Measurements from ENCODE around the gene NDUFV2. TPM values are rescaled to one million over a fixed set of nuclear protein-coding genes. Genes with fewer than 3 reads are reported as not detected.

The NDUFV2 gene
- polyA plus RNA-seq, 1 donor (not counting 4 experiments of a cell fraction or from before 2014, with no cell fraction given), result 202 TPM

GRCh38 chr18:9153256-9153655 is 50.8 kb downstream of the NDUFV2 start:
- Histone ChIP-seq H3K4me1 (ENCODE audit: control insufficient read depth, extremely low read depth, insufficient read depth, low read length) (no peaks in the 10 kb centered on the region), H3K36me3 (ENCODE audit: control insufficient read depth in 2 of 2, extremely low read depth in 1 of 2, insufficient read depth in 2 of 2, low read length in 2 of 2) (no peaks in the 10 kb centered on the region), H4K20me1 (ENCODE audit: control insufficient read depth, extremely low read depth, insufficient read depth, low read length) (peaks cover 2% of the 10 kb centered on the region), H3K9me3 (ENCODE audit: control insufficient read depth, low read depth, low read length) (no peaks in the 10 kb centered on the region), H3K27ac (ENCODE audit: control insufficient read depth, insufficient read depth, low read length) (no peak overlapping the region), H2AFZ (ENCODE audit: control insufficient read depth, low read length) (no peak overlapping the region), H3K27me3 (ENCODE audit: control insufficient read depth, extremely low read depth, insufficient read depth, low read length) (no peaks in the 10 kb centered on the region), H3K9me1 (ENCODE audit: control insufficient read depth, extremely low read depth, insufficient read depth, low read length) (no peaks in the 10 kb centered on the region), H3K79me2 (ENCODE audit: control insufficient read depth, insufficient read depth, low read length) (peaks cover 85% of the 10 kb centered on the region), H3K4me3 (ENCODE audit: control insufficient read depth in 2 of 3, extremely low read depth in 1 of 3, insufficient read depth in 2 of 3, low read depth in 1 of 3, low read length in 3 of 3) (no peak overlapping the region), H3K9ac (ENCODE audit: control insufficient read depth, extremely low read depth, insufficient read depth, low read length) (no peak overlapping the region), H3K4me2 (ENCODE audit: control insufficient read depth, extremely low read depth, insufficient read depth, low read depth, low read length) (no peak overlapping the region)
- dilution Hi-C loops (cut with MboI; ENCODE audit: extremely low pct_ligation_motif_present, low sequenced_read_pairs), result no loop called here
- FAIRE-seq (no peak), DNase-seq (ENCODE audit: low read depth, low spot score) (no peak)
- TF ChIP-seq EZH2 (IDR thresholded peaks at IDR 0.05; ENCODE audit: low read length) (no peak), CTCF (optimal IDR thresholded peaks at IDR 0.05 in 1 of 3, IDR thresholded peaks at IDR 0.05 in 1 of 3, conservative IDR thresholded peaks at IDR 0.05 in 1 of 3; ENCODE audit: extremely low read depth in 1 of 3, insufficient read depth in 2 of 3, low read length in 3 of 3) (no peak)

- no peak for FAIRE-seq
- dilution Hi-C loops (cut with MboI; ENCODE audit: extremely low pct_ligation_motif_present, low sequenced_read_pairs), result no loop called here
Observed at GRCh38 chr18:9156604-9157249, 54.2 kb downstream of the NDUFV2 start.

More at GRCh38 chr18:9156604-9157249, 54.2 kb downstream of the NDUFV2 start:
- H2AFZ ChIP-seq (ENCODE audit: control insufficient read depth, low read length), result no peak overlapping the region
- H3K4me3 ChIP-seq (ENCODE audit: control insufficient read depth in 2 of 3, extremely low read depth in 1 of 3, insufficient read depth in 2 of 3, low read depth in 1 of 3, low read length in 3 of 3), result no peak overlapping the region
- peaks cover 68% of the 10 kb centered on the region for H3K79me2 ChIP-seq (ENCODE audit: control insufficient read depth, insufficient read depth, low read length)
- peaks cover 2% of the 10 kb centered on the region for H4K20me1 ChIP-seq (ENCODE audit: control insufficient read depth, extremely low read depth, insufficient read depth, low read length)
- H3K4me2 ChIP-seq (ENCODE audit: control insufficient read depth, extremely low read depth, insufficient read depth, low read depth, low read length), result no peak overlapping the region
- H3K4me1 ChIP-seq (ENCODE audit: control insufficient read depth, extremely low read depth, insufficient read depth, low read length), result no peaks in the 10 kb centered on the region
- H3K9me1 ChIP-seq (ENCODE audit: control insufficient read depth, extremely low read depth, insufficient read depth, low read length), result no peaks in the 10 kb centered on the region
- DNase-seq (ENCODE audit: low read depth, low spot score), result no peak
- no peaks in the 10 kb centered on the region for H3K27me3 ChIP-seq (ENCODE audit: control insufficient read depth, extremely low read depth, insufficient read depth, low read length)
- no peaks in the 10 kb centered on the region for H3K9me3 ChIP-seq (ENCODE audit: control insufficient read depth, low read depth, low read length)
- TF ChIP-seq EZH2 (IDR thresholded peaks at IDR 0.05; ENCODE audit: low read length) (no peak), CTCF (optimal IDR thresholded peaks at IDR 0.05 in 1 of 3, IDR thresholded peaks at IDR 0.05 in 1 of 3, conservative IDR thresholded peaks at IDR 0.05 in 1 of 3; ENCODE audit: extremely low read depth in 1 of 3, insufficient read depth in 2 of 3, low read length in 3 of 3) (no peak)
- H3K27ac ChIP-seq (ENCODE audit: control insufficient read depth, insufficient read depth, low read length), result no peak overlapping the region
- no peak overlapping the region for H3K9ac ChIP-seq (ENCODE audit: control insufficient read depth, extremely low read depth, insufficient read depth, low read length)
- H3K36me3 ChIP-seq (ENCODE audit: control insufficient read depth in 2 of 2, extremely low read depth in 1 of 2, insufficient read depth in 2 of 2, low read length in 2 of 2), result no peaks in the 10 kb centered on the region

Measured in keratinocyte (primary cell).